Progenitor cell of endocrine pancreas (in vitro differentiated cells): ENCODE results near the gene FOXE3. TPM values are rescaled to one million over a fixed set of nuclear protein-coding genes. Genes with fewer than 3 reads are reported as not detected.
A peak's percentile ranks its signal among the peaks of the same experiment; 100 is the strongest.

Experiments
- DNase-seq: peaks from one replicate; pipeline ENCODE4 v3.0.0; 2021; ENCODE audit warnings: low spot score; ENCODE audit not compliant: unreplicated experiment
- H3K27ac Mint-ChIP-seq: 2 replicates; pipeline ENCODE4 v1.8.0; 2021; ENCODE audit warnings: mild to moderate bottlenecking, moderate library complexity, mixed read lengths
- H3K27me3 Mint-ChIP-seq: 2 replicates; pipeline ENCODE4 v1.8.0; 2021; ENCODE audit warnings: mixed read lengths
- H3K36me3 Mint-ChIP-seq: 2 replicates; pipeline ENCODE4 v1.8.0; 2022; ENCODE audit warnings: mixed read lengths; ENCODE audit not compliant: insufficient read depth
- H3K4me1 Mint-ChIP-seq: 2 replicates; pipeline ENCODE4 v1.8.0; 2021; ENCODE audit warnings: low read depth, mixed read lengths
- H3K4me3 Mint-ChIP-seq: 2 replicates; pipeline ENCODE4 v1.8.0; 2021; ENCODE audit warnings: low read depth, mild to moderate bottlenecking, moderate library complexity, mixed read lengths
- H3K9me3 Mint-ChIP-seq: 2 replicates; pipeline ENCODE4 v1.8.0; 2021; ENCODE audit warnings: low read depth, mixed read lengths
- CTCF ChIP-seq: fragments of 200-600 bp; sonication (generic); IDR thresholded peaks from one replicate; pipeline ENCODE4 v1.5.0; 2021; ENCODE audit warnings: antibody characterized with exemption, mild to moderate bottlenecking; ENCODE audit not compliant: unreplicated experiment
- total RNA-seq: library from RNA; stranded (reverse); gene quantifications from 2 replicates; pipeline ENCODE4 v1.2.1, GENCODE V29; 2021

The FOXE3 gene
- total RNA-seq, 1 donor from 2014 or later = not detected

GRCh38 chr1:47388030-47388890, 27.8 kb upstream of the FOXE3 start:
- DNase-seq = no peak
- no peak for TF ChIP-seq CTCF
- Mint-ChIP-seq H3K27me3 (peaks cover 17% of the 10 kb centered on the region), H3K36me3 (peaks cover 6% of the 10 kb centered on the region), H3K4me1 (peaks cover 21% of the 10 kb centered on the region), H3K9me3 (no peaks in the 10 kb centered on the region), H3K4me3 (no peak overlapping the region), H3K27ac (no peak overlapping the region)

- Mint-ChIP-seq H3K4me3 (no peak overlapping the region), H3K36me3 (peaks cover 4% of the 10 kb centered on the region), H3K9me3 (no peaks in the 10 kb centered on the region), H3K4me1 (peaks cover 19% of the 10 kb centered on the region), H3K27ac (no peak overlapping the region), H3K27me3 (peaks cover 20% of the 10 kb centered on the region)
- TF ChIP-seq CTCF = peak; percentile 73
- DNase-seq = peak; percentile 49
Measured at GRCh38 chr1:47388891-47389238, 27.2 kb upstream of the FOXE3 start.

- no peaks in the 10 kb centered on the region for H3K9me3 Mint-ChIP-seq
- H3K4me1 Mint-ChIP-seq = peaks cover 17% of the 10 kb centered on the region
- H3K4me3 Mint-ChIP-seq = no peak overlapping the region
- no peak for DNase-seq
- H3K27me3 Mint-ChIP-seq = peaks cover 26% of the 10 kb centered on the region
- no peak for TF ChIP-seq CTCF
- no peaks in the 10 kb centered on the region for H3K36me3 Mint-ChIP-seq
- H3K27ac Mint-ChIP-seq = peak overlapping the region; percentile 33
Measured at GRCh38 chr1:47389731-47390130, 26.4 kb upstream of the FOXE3 start.

- Mint-ChIP-seq H3K27ac (peak overlapping the region; percentile 35), H3K4me1 (peaks cover 17% of the 10 kb centered on the region), H3K36me3 (no peaks in the 10 kb centered on the region), H3K27me3 (peaks cover 32% of the 10 kb centered on the region), H3K9me3 (no peaks in the 10 kb centered on the region), H3K4me3 (no peak overlapping the region)
- TF ChIP-seq CTCF = no peak
- no peak for DNase-seq
Measured at GRCh38 chr1:47390843-47391242, 25.2 kb upstream of the FOXE3 start.

- peaks cover 33% of the 10 kb centered on the region for H3K27me3 Mint-ChIP-seq
Measured at GRCh38 chr1:47393141-47393540, 22.9 kb upstream of the FOXE3 start.

More at GRCh38 chr1:47393141-47393540, 22.9 kb upstream of the FOXE3 start:
- no peaks in the 10 kb centered on the region for H3K9me3 Mint-ChIP-seq
- H3K27ac Mint-ChIP-seq = no peak overlapping the region
- no peak for DNase-seq
- no peak for TF ChIP-seq CTCF
- no peak overlapping the region for H3K4me3 Mint-ChIP-seq
- no peaks in the 10 kb centered on the region for H3K36me3 Mint-ChIP-seq
- peaks cover 17% of the 10 kb centered on the region for H3K4me1 Mint-ChIP-seq
